Cardiac fibroblast (primary cell): ENCODE data around the gene GET4.

Experiments
- DNase-seq, 2 donors: peaks; one replicate each; pipeline versions ENCODE4 v3.0.0 to v3.0.0-alpha.2; 2010; ENCODE audit warnings: low read depth in 2 of 2
- H3K4me3 ChIP-seq, 2 donors: replicated peaks in 1 of 2; 1 replicate in 1 of 2; 2 replicates in 1 of 2; pipeline ENCODE4 v1.5.1; 2011; ENCODE audit warnings: low read depth in 2 of 2, low read length in 2 of 2, mild to moderate bottlenecking in 2 of 2, moderate library complexity in 1 of 2
- TF ChIP-seq, protein P1 (sequence below): IDR thresholded peaks from one replicate; pipeline ENCODE4 v1.5.1; 2011; ENCODE audit warnings: low read depth, mild to moderate bottlenecking, low read length, inconsistent platforms

GET4 gene

DNA sequence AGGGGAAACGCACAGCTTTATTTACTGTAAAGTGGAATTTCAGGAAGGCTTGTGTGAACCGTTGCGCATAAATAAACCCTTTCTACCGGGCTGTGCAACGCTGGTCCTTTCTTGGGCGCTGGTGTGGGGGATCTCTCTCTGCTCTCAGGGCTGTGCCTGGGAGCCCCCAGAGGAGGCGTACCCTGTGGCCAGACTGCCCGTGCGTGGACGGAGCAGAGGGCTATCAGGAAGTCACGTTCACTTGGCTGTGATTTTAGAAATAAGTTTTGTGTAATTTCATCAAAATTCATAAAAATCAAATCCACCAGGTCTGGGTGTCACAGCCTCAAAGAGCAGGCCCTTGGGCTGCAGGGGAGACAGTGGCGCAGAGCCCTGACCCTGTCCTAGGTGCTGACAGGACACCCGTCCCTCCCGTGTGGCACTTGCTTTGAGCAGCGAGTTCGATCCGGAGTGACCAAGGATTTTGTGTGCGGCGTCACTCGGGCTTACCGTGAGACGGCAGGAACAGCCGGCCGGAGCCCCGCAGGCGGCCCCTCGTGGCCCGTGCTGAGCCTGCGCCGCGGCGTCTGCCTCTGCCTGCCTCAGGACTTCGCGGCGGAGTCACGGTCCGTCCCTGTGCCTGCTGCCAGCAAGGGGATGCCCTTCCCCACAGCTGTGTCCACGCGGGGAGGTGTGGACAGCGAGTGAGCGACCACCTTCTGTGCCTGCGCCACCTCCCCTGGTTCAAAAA is 20.2 kb downstream of the GET4 start:
- TF ChIP-seq, protein P1, sequence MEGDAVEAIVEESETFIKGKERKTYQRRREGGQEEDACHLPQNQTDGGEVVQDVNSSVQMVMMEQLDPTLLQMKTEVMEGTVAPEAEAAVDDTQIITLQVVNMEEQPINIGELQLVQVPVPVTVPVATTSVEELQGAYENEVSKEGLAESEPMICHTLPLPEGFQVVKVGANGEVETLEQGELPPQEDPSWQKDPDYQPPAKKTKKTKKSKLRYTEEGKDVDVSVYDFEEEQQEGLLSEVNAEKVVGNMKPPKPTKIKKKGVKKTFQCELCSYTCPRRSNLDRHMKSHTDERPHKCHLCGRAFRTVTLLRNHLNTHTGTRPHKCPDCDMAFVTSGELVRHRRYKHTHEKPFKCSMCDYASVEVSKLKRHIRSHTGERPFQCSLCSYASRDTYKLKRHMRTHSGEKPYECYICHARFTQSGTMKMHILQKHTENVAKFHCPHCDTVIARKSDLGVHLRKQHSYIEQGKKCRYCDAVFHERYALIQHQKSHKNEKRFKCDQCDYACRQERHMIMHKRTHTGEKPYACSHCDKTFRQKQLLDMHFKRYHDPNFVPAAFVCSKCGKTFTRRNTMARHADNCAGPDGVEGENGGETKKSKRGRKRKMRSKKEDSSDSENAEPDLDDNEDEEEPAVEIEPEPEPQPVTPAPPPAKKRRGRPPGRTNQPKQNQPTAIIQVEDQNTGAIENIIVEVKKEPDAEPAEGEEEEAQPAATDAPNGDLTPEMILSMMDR: no peak
- H3K4me3 ChIP-seq: no peak overlapping the region
- no peak for DNase-seq

DNA sequence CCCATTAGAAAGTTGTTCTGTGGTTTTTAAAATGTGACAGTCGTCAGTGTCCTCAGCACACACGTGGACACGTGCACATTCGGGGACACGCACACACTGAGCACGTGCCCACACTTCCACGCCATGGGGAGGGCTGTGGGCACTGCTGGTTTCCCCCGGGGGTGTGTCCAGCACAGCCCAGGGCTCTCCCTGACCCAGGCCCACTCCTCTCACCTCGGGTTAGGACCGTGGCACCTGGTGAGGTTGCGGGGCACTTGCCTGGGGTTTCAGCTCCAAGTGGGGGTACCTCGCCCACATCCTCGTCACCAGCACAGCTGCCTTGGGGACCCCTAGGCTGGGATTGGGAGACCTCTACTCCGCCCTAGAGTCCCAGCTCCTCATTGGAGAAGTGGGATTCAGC is 20.7 kb downstream of the GET4 start:
- DNase-seq: no peak
- TF ChIP-seq, protein P1: no peak
- no peak overlapping the region for H3K4me3 ChIP-seq

DNA sequence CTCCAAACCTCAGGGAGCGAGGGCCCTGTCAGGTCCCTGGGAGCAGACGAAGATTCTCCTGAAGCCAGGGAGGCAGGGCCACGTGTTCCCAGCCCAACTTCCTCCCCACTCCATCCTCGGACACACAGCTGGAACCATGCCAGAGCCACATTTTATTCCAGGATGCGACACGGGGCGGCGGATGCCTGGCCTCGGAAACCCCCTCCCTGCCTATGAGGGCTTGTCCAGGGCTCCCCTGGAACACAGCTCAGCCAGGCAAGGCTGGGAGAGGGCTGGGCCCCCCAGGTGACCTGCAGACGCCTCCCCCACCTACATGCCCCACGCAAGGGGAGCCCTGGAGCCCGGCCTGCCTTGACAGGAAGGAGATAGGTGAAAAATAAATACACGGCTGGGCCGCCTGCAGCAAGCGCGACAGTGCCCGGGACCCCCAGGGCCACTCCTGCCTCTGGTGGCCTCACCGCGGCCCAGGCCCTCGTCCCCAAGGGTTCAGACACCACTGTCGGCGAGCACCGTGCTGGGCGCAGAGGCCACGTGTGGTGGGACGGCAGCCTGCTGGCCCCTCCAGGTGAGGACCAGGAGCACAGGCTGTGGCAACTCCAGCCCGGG is 21.5 kb downstream of the GET4 start:
- TF ChIP-seq, protein P1: no peak
- H3K4me3 ChIP-seq: no peak overlapping the region
- peak in 1 of 2 donors; percentile 19 for DNase-seq

DNA sequence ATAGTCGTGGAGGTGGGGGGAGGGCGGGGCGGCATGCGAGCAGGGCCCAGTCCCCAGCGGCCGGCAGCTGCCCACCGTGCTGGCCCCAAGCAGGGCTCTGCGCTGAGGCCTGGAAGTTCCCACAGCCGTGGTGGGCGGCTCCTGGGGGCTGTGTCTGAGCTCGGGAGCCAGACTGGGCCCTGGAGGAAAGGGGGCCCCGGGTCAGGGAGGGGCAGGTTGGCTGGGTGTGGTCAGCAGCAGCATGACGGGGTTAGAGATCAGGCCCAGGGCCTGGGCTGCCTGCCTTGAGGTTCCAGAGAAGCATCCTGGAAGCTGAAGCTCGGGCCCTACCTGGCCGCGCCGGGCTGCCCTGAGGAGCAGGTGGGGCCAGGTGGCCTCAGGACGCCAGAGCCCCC is 22.1 kb downstream of the GET4 start:
- TF ChIP-seq, protein P1: no peak
- no peak for DNase-seq
- H3K4me3 ChIP-seq: no peak overlapping the region

DNA sequence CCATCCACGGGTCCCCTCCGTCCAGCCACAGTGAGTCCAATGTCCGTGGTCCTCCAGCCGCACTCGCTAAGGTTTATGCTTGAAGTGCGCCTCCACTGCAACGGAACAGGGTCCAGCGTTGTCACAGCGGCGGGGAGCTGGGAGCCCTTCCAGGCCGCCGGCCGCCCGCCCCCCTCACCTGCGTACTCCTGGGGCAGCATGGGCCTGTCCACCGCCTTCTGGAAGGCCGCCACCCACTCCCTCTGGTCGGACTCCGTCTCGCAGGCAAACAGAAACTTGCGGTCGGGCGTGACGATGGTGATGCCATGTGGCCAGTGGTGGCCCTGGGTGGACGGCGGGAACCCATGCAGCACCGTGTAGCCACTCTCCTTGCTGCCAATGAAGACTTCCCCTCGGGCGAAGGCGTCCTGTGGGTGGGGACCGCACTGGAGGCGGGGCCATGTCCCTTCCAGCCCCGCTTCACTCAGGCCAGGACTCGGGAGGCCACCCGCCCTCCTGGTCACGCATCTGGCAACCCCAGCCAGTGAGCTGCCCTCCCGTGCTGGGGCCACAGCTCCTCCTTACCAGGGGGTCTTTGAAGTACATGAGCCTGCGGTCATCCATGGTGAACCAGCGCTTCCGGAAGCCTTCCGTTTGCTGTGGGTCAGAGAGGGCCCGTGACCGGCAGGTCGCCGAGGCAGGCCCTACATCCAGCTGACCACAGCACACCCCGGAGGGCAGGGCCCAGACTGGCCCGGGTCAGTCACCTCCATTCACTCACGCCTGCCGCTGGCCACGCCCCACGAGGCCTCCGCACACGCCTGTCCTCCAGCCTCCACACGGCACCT is 22.7 kb downstream of the GET4 start:
- TF ChIP-seq, protein P1: no peak
- DNase-seq: no peak
- no peak overlapping the region for H3K4me3 ChIP-seq

DNA sequence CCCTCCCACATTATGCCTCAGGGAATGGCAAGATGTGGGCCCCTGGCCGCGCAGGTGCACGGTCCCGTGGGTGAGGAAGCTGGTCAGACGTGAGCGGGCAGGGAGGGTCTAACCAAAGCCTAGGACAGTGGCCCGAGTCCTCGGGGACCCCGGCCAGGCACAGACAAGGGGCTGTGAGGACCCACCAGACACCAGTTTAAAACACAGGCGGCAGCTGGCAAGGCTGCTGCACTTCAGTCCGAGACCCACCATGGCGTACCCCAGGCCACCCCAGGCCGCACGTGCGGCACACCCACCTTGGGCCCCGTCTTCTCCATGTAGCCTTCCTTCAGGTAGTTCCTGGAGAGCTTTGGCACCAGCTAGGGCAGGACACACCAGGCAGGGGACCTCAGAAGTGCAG is 23.5 kb downstream of the GET4 start:
- no peak overlapping the region for H3K4me3 ChIP-seq
- TF ChIP-seq, protein P1: no peak
- no peak for DNase-seq
